K562 (cell line): Measurements from ENCODE around the gene CCAR1.

Experiments used
- ARID1B ChIP-seq: fragments of 450-650 bp; IDR thresholded peaks from 2 replicates; pipeline ENCODE4 v1.6.1; 2016; ENCODE audit warnings: antibody characterized with exemption, mild to moderate bottlenecking, inconsistent platforms
- EZH2 ChIP-seq: IDR thresholded peaks from 2 replicates; pipeline ENCODE4 v1.6.1; 2012; ENCODE audit warnings: low read depth, mild to moderate bottlenecking, inconsistent platforms, low read length, borderline replicate concordance
- FOXK2 ChIP-seq, 2 experiments: fragments of 450-650 bp; IDR thresholded peaks in 1 of 2; conservative IDR thresholded peaks in 1 of 2; 2 replicates each; pipeline ENCODE4 v1.6.1; 2016; ENCODE audit warnings: low read depth in 2 of 2, mild to moderate bottlenecking in 1 of 2
- LARP7 ChIP-seq: fragments of 450-650 bp; IDR thresholded peaks from 2 replicates; pipeline ENCODE4 v1.6.1; 2016
- POLR2AphosphoS5 ChIP-seq: IDR thresholded peaks from 2 replicates; pipeline ENCODE4 v1.6.1; 2011; ENCODE audit warnings: mild to moderate bottlenecking, low read depth, low read length, moderate library complexity; ENCODE audit not compliant: control insufficient read depth, insufficient read depth
- SRSF7 ChIP-seq: fragments of 200-400 bp; formaldehyde crosslinking; optimal IDR thresholded peaks from 2 replicates; pipeline ENCODE3; 2017; ENCODE audit warnings: mild to moderate bottlenecking, low read depth, low read length
- TF ChIP-seq, protein P1 (sequence below): fragments of 250-450 bp; sonication (Bioruptor Pico); IDR thresholded peaks from 2 replicates; pipeline ENCODE4 v1.4.0; 2020; ENCODE audit warnings: mild to moderate bottlenecking, moderate library complexity

DNA sequence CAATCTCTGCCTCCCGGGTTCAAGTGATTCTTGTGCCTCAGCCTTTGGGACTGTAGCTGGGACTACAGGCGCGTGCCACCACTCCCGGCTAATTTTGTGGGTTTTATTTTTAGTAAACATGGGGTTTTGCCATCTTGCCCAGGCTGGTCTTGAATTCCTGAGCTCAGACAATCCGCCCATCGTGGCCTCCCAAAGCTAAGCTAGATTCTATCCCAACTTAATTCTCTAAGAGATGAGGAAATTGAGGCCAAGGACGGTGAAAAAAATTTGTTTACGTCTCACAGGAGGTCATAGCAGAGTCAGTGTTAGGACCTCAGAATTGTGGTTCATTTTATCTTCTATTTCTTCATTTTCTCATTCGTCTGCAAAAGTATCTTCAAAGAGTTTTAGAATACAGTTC, 6.1 kb downstream of the CCAR1 start:
- TF ChIP-seq LARP7, result no peak
- TF ChIP-seq FOXK2 (conservative IDR thresholded peaks at IDR 0.05 in 1 of 2, IDR thresholded peaks at IDR 0.05 in 1 of 2; ENCODE audit: low read depth in 2 of 2), result no peak
- TF ChIP-seq SRSF7, result no peak
- TF ChIP-seq POLR2AphosphoS5, result no peak
- no peak for TF ChIP-seq ARID1B
- TF ChIP-seq EZH2, result no peak
- TF ChIP-seq, protein P1, sequence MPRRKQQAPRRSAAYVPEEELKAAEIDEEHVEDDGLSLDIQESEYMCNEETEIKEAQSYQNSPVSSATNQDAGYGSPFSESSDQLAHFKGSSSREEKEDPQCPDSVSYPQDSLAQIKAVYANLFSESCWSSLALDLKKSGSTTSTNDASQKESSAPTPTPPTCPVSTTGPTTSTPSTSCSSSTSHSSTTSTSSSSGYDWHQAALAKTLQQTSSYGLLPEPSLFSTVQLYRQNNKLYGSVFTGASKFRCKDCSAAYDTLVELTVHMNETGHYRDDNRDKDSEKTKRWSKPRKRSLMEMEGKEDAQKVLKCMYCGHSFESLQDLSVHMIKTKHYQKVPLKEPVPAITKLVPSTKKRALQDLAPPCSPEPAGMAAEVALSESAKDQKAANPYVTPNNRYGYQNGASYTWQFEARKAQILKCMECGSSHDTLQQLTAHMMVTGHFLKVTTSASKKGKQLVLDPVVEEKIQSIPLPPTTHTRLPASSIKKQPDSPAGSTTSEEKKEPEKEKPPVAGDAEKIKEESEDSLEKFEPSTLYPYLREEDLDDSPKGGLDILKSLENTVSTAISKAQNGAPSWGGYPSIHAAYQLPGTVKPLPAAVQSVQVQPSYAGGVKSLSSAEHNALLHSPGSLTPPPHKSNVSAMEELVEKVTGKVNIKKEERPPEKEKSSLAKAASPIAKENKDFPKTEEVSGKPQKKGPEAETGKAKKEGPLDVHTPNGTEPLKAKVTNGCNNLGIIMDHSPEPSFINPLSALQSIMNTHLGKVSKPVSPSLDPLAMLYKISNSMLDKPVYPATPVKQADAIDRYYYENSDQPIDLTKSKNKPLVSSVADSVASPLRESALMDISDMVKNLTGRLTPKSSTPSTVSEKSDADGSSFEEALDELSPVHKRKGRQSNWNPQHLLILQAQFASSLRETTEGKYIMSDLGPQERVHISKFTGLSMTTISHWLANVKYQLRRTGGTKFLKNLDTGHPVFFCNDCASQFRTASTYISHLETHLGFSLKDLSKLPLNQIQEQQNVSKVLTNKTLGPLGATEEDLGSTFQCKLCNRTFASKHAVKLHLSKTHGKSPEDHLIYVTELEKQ (CRISPR knock-in tag), result no peak
